ENCODE data around the gene PRAMEF25. TPM values are rescaled to one million over a fixed set of nuclear protein-coding genes. Genes with fewer than 3 reads are reported as not detected.
"Not testable (repeated sequence)": the region's sequence is repeated elsewhere in the genome, so short reads cannot be mapped to it uniquely, and the experiment has no call there.

Gene PRAMEF25
- total RNA-seq: not detected
- long read RNA-seq: 0 reads

GRCh38 chr1:13070474-13070873 is at the start of gene PRAMEF25:
TSS of gene PRAMEF25 (plus strand) at chr1:13070774. CDS start at chr1:13073694, 2,920 bp downstream.
- H3K4me3 ChIP-seq; H3K4me1 ChIP-seq; H3K27me3 ChIP-seq (ENCODE audit: low read depth); H3K9me3 ChIP-seq; DNase-seq; H3K27ac ChIP-seq; ATAC-seq; H3K36me3 ChIP-seq; intact Hi-C loops (cut with DNase I): not testable (repeated sequence)

- DNase-seq; H3K4me1 ChIP-seq; ATAC-seq; intact Hi-C loops (cut with DNase I); H3K27me3 ChIP-seq (ENCODE audit: low read depth); H3K27ac ChIP-seq; H3K36me3 ChIP-seq; H3K9me3 ChIP-seq; H3K4me3 ChIP-seq: not testable (repeated sequence)
Measured at GRCh38 chr1:13056475-13056874, 14.1 kb upstream of the PRAMEF25 start, which contains the start of gene PRAMEF27. TSS of gene PRAMEF27 (minus strand) at chr1:13056575. CDS start at chr1:13053659, 2,916 bp downstream.

GRCh38 chr1:13116754-13117153 is 46.2 kb downstream of the PRAMEF25 start, which contains the start of gene HNRNPCL2:
TSS of gene HNRNPCL2 (minus strand) at chr1:13116854. CDS start at chr1:13116400, 454 bp downstream.
- H3K27me3 ChIP-seq (ENCODE audit: low read depth); H3K9me3 ChIP-seq; H3K4me1 ChIP-seq; intact Hi-C loops (cut with DNase I); H3K4me3 ChIP-seq; ATAC-seq; DNase-seq; H3K27ac ChIP-seq; H3K36me3 ChIP-seq: not testable (repeated sequence)

Other genes starting within 250 kb of the PRAMEF25 start
- gene PRAMEF11, start 239.4 kb upstream of the PRAMEF25 start, total RNA-seq: not detected
- not detected for gene HNRNPCL1, start 222.1 kb upstream of the PRAMEF25 start, total RNA-seq
- gene PRAMEF2, start 213.7 kb upstream of the PRAMEF25 start, total RNA-seq: not detected
- not detected for gene PRAMEF4, start 184.6 kb upstream of the PRAMEF25 start, total RNA-seq
- not detected for gene PRAMEF10, start 172.5 kb upstream of the PRAMEF25 start, total RNA-seq
- not detected for gene PRAMEF7, start 154.2 kb upstream of the PRAMEF25 start, total RNA-seq
- not detected for gene PRAMEF6, start 123.2 kb upstream of the PRAMEF25 start, total RNA-seq
- gene PRAMEF27, start 14.2 kb upstream of the PRAMEF25 start, total RNA-seq: not detected
- not detected for gene HNRNPCL3, start 10.0 kb upstream of the PRAMEF25 start, total RNA-seq
- not detected for gene HNRNPCL2, start 46.1 kb downstream of the PRAMEF25 start, total RNA-seq
- not detected for gene PRAMEF26, start 85.2 kb downstream of the PRAMEF25 start, total RNA-seq
- not detected for gene HNRNPCL4, start 94.9 kb downstream of the PRAMEF25 start, total RNA-seq
- not detected for gene PRAMEF9, start 101.1 kb downstream of the PRAMEF25 start, total RNA-seq
- gene PRAMEF13, start 130.6 kb downstream of the PRAMEF25 start, total RNA-seq: not detected
- not detected for gene PRAMEF18, start 155.4 kb downstream of the PRAMEF25 start, total RNA-seq
- gene PRAMEF5, start 183.4 kb downstream of the PRAMEF25 start, total RNA-seq: not detected
- gene PRAMEF8, start 214.4 kb downstream of the PRAMEF25 start, total RNA-seq: not detected
- gene PRAMEF33, start 232.8 kb downstream of the PRAMEF25 start, total RNA-seq: not detected
- gene PRAMEF15, start 244.8 kb downstream of the PRAMEF25 start, total RNA-seq: not detected